Cardiac fibroblast (primary cell): Measurements from ENCODE around the gene CCDC184.

Experiments used
- DNase-seq, 2 donors: peaks; one replicate each; pipeline versions ENCODE4 v3.0.0 to v3.0.0-alpha.2; 2010; ENCODE audit warnings: low read depth in 2 of 2
- H3K4me3 ChIP-seq, 2 donors: replicated peaks in 1 of 2; 1 replicate in 1 of 2; 2 replicates in 1 of 2; pipeline ENCODE4 v1.5.1; 2011; ENCODE audit warnings: low read depth in 2 of 2, low read length in 2 of 2, mild to moderate bottlenecking in 2 of 2, moderate library complexity in 1 of 2
- CTCF ChIP-seq: IDR thresholded peaks from one replicate; pipeline ENCODE4 v1.5.1; 2011; ENCODE audit warnings: low read depth, mild to moderate bottlenecking, low read length, inconsistent platforms

CCDC184 gene

GRCh38 chr12:48194799-48195201 is 11.4 kb downstream of the CCDC184 start:
- TF ChIP-seq CTCF, result no peak
- no peak for DNase-seq
- H3K4me3 ChIP-seq, result no peak overlapping the region

- TF ChIP-seq CTCF, result peak; percentile 55
- H3K4me3 ChIP-seq, result peak overlapping the region; percentile 71 to 82
- DNase-seq, result peak; percentile 41 to 55
These were observed 14.1 kb downstream of the CCDC184 start for GRCh38 chr12:48197549-48197970.

GRCh38 chr12:48197971-48198671 is 14.7 kb downstream of the CCDC184 start:
- H3K4me3 ChIP-seq, result peak overlapping the region; percentile 71 to 82
- DNase-seq, result peak; percentile 96
- TF ChIP-seq CTCF, result peak; percentile 29

- H3K4me3 ChIP-seq, result peak overlapping the region; percentile 71 to 82
- no peak for TF ChIP-seq CTCF
- DNase-seq, result peak in 1 of 2 donors; percentile 33
These were observed 15.2 kb downstream of the CCDC184 start for GRCh38 chr12:48198672-48198971.

GRCh38 chr12:48198985-48199384 is 15.5 kb downstream of the CCDC184 start:
- no peak for DNase-seq
- TF ChIP-seq CTCF, result no peak
- peak overlapping the region; percentile 71 to 82 for H3K4me3 ChIP-seq

- TF ChIP-seq CTCF, result no peak
- H3K4me3 ChIP-seq, result no peak overlapping the region
- peak in 1 of 2 donors; percentile 39 for DNase-seq
These were observed 16.4 kb downstream of the CCDC184 start for GRCh38 chr12:48199774-48200221.

- no peak for DNase-seq
- no peak for TF ChIP-seq CTCF
- no peak overlapping the region for H3K4me3 ChIP-seq
These were observed 17.6 kb downstream of the CCDC184 start for GRCh38 chr12:48201091-48201490.
